Keratinocyte (primary cell): Measurements from ENCODE around the gene CPT1B. TPM values are rescaled to one million over a fixed set of nuclear protein-coding genes. Genes with fewer than 3 reads are reported as not detected.

Source experiments
- DNase-seq: peaks from one replicate; pipeline ENCODE4 v3.0.0-alpha.2; 2011; ENCODE audit warnings: low read depth, missing footprints, low spot score
- FAIRE-seq: peaks from 2 replicates; lab custom pipeline; 2011; peaks lifted over from hg19 to GRCh38; lab: Jason Lieb, UNC
- H2AFZ ChIP-seq: 2 replicates; pipeline ENCODE4 v1.6.0; 2012; ENCODE audit warnings: low read length, control low read depth, inconsistent platforms; ENCODE audit not compliant: control insufficient read depth
- H3K27ac ChIP-seq: 2 replicates; pipeline ENCODE4 v1.5.1; 2011; ENCODE audit warnings: low read length; ENCODE audit not compliant: control insufficient read depth, insufficient read depth
- H3K27me3 ChIP-seq: 3 replicates; pipeline ENCODE4 v1.6.0; 2011; ENCODE audit warnings: low read length; ENCODE audit not compliant: control insufficient read depth, insufficient read depth; ENCODE audit errors: extremely low read depth
- H3K36me3 ChIP-seq, 2 experiments: 2 replicates in 1 of 2; 3 replicates in 1 of 2; pipeline ENCODE4 v1.5.1; 2011; ENCODE audit warnings: low read length in 2 of 2, mild to moderate bottlenecking in 1 of 2; ENCODE audit not compliant: control insufficient read depth in 2 of 2, insufficient read depth in 2 of 2; ENCODE audit errors: extremely low read depth in 1 of 2
- H3K4me1 ChIP-seq: 3 replicates; pipeline ENCODE4 v1.5.1; 2011; ENCODE audit warnings: low read length; ENCODE audit not compliant: control insufficient read depth, insufficient read depth; ENCODE audit errors: extremely low read depth
- H3K4me2 ChIP-seq: 3 replicates; pipeline ENCODE4 v1.6.0; 2011; ENCODE audit warnings: low read depth, low read length; ENCODE audit not compliant: control insufficient read depth, insufficient read depth; ENCODE audit errors: extremely low read depth
- H3K4me3 ChIP-seq, 3 experiments: fragments of 200-600 bp in 1 of 3; sonication (generic) in 1 of 3; 2 replicates in 2 of 3; 3 replicates in 1 of 3; pipeline ENCODE4 v1.5.1; 2011 to 2016; ENCODE audit warnings: low read length in 3 of 3, mild to moderate bottlenecking in 3 of 3, control low read depth in 2 of 3, inconsistent platforms in 1 of 3, low read depth in 1 of 3, mixed read lengths in 1 of 3, mixed run types in 1 of 3, moderate library complexity in 1 of 3; ENCODE audit not compliant: control insufficient read depth in 2 of 3, insufficient read depth in 2 of 3; ENCODE audit errors: extremely low read depth in 1 of 3
- H3K79me2 ChIP-seq: 2 replicates; pipeline ENCODE4 v1.6.0; 2012; ENCODE audit warnings: low read length; ENCODE audit not compliant: control insufficient read depth, insufficient read depth
- H3K9ac ChIP-seq: 3 replicates; pipeline ENCODE4 v1.6.0; 2011; ENCODE audit warnings: low read length; ENCODE audit not compliant: control insufficient read depth, insufficient read depth; ENCODE audit errors: extremely low read depth
- H3K9me1 ChIP-seq: 3 replicates; pipeline ENCODE4 v1.6.0; 2011; ENCODE audit warnings: low read length; ENCODE audit not compliant: control insufficient read depth, insufficient read depth; ENCODE audit errors: extremely low read depth
- H3K9me3 ChIP-seq: 2 replicates; pipeline ENCODE4 v1.5.1; 2012; ENCODE audit warnings: low read depth, low read length; ENCODE audit not compliant: control insufficient read depth
- H4K20me1 ChIP-seq: 3 replicates; pipeline ENCODE4 v1.6.0; 2011; ENCODE audit warnings: low read length; ENCODE audit not compliant: control insufficient read depth, insufficient read depth; ENCODE audit errors: extremely low read depth
- EZH2 ChIP-seq: IDR thresholded peaks from one replicate; pipeline ENCODE4 v1.6.1; 2012; ENCODE audit warnings: inconsistent platforms, mild to moderate bottlenecking, low read length, moderate library complexity
- dilution Hi-C: fragments of 300-500 bp; cut with MboI; formaldehyde crosslinking; loops from one replicate; pipeline ENCODE4 v1.7.0; 2020; ENCODE audit warnings: low sequenced_read_pairs; ENCODE audit not compliant: extremely low pct_ligation_motif_present
- polyA plus RNA-seq, 5 experiments: library from polyadenylated mRNA; depleted of rRNA in 3 of 5; stranded (reverse) in 3 of 5; stranded (forward) in 1 of 5; unstranded in 1 of 5; fragments of >200 nt; gene quantifications; 1 replicate in 1 of 5; 2 replicates in 3 of 5; 3 replicates in 1 of 5; pipeline versions ENCODE4 v1.2.1 to v1.2.3, GENCODE V29; 2011 to 2012; ENCODE audit warnings: missing spikeins in 2 of 5, low read depth in 1 of 5, low replicate concordance in 1 of 5
- TF ChIP-seq, protein P1 (sequence below), 3 experiments: IDR thresholded peaks in 1 of 3; conservative IDR thresholded peaks in 1 of 3; optimal IDR thresholded peaks in 1 of 3; 2 replicates in 2 of 3; 3 replicates in 1 of 3; pipeline versions ENCODE3 to v1.5.1; 2011; ENCODE audit warnings: low read length in 3 of 3, mild to moderate bottlenecking in 3 of 3, moderate library complexity in 2 of 3, control low read depth in 1 of 3, inconsistent platforms in 1 of 3; ENCODE audit not compliant: insufficient read depth in 2 of 3; ENCODE audit errors: extremely low read depth in 1 of 3

CPT1B gene
- polyA plus RNA-seq, 1 donor (not counting 4 experiments of a cell fraction or from before 2014, with no cell fraction given) = 11.0 TPM

DNA sequence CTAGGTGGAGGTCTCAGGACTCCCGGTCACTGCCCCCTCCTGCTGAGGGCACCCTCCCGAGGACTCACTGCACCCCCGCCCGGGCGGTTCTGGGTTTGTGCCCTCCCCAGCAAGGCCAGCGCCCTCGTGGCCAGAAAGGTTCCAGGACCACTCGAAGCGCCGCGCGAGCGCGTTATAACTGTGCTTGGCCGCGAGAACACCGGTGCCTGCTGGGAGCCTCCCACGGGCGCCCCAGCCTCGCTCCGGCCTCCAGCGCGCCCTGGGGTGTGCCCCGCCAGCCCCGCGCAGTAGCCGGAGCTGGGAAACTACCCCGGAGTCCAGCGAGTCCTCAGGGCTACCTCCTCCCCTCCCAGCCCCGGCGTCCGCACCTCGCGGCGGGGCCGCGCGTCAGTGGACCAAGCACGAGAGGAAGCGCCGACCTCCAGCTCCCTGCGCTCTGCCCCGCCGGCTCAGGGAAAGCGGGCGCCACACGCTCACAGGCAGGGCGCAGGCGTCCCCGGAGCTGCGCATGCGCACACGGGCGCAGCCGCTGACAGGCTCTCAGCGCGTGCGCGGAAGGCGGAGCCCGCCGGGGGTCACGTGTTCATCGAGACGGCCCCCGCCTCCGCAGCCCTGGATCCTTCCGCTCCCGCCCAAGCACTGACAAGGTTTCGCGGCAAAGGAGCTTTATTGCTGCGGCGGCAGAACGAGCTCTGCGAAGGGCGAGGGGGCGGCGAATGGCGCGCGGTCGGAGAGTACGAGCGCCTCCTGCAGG, 52.9 kb downstream of the CPT1B start, which contains the start of gene SCO2:
SCO2 (minus strand) TSS at position 495 of the 754 bp plus-strand sequence. CDS start 1,187 bp downstream, outside the sequence.
- H3K9me3 ChIP-seq = no peaks in the 10 kb centered on the region
- peak within 1 kb of the TSS; percentile 69 for H3K4me2 ChIP-seq
- H3K79me2 ChIP-seq = peaks cover 24% of the 10 kb centered on the region
- peak within 1 kb of the TSS; percentile 70 for H3K27ac ChIP-seq
- peaks cover 17 to 29% of the 10 kb centered on the region in 2 experiments for H3K36me3 ChIP-seq
- H3K4me1 ChIP-seq = peaks cover 16% of the 10 kb centered on the region
- dilution Hi-C loops = no loop called here
- TF ChIP-seq, protein P1, sequence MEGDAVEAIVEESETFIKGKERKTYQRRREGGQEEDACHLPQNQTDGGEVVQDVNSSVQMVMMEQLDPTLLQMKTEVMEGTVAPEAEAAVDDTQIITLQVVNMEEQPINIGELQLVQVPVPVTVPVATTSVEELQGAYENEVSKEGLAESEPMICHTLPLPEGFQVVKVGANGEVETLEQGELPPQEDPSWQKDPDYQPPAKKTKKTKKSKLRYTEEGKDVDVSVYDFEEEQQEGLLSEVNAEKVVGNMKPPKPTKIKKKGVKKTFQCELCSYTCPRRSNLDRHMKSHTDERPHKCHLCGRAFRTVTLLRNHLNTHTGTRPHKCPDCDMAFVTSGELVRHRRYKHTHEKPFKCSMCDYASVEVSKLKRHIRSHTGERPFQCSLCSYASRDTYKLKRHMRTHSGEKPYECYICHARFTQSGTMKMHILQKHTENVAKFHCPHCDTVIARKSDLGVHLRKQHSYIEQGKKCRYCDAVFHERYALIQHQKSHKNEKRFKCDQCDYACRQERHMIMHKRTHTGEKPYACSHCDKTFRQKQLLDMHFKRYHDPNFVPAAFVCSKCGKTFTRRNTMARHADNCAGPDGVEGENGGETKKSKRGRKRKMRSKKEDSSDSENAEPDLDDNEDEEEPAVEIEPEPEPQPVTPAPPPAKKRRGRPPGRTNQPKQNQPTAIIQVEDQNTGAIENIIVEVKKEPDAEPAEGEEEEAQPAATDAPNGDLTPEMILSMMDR (optimal IDR thresholded peaks at IDR 0.05 in 1 of 3, IDR thresholded peaks at IDR 0.05 in 1 of 3, conservative IDR thresholded peaks at IDR 0.05 in 1 of 3; ENCODE audit: extremely low read depth in 1 of 3, insufficient read depth in 2 of 3, low read length in 3 of 3) = peak in 2 of 3 experiments; percentile 53 to 57
- no peak for TF ChIP-seq EZH2
- H4K20me1 ChIP-seq = no peaks in the 10 kb centered on the region
- peak within 1 kb of the TSS; percentile 85 for H3K9ac ChIP-seq
- H2AFZ ChIP-seq = peak within 1 kb of the TSS; percentile 37
- peaks cover 6% of the 10 kb centered on the region for H3K27me3 ChIP-seq
- FAIRE-seq (no peak), DNase-seq (peak; percentile 76)
- H3K4me3 ChIP-seq = peak within 1 kb of the TSS; percentile 72 to 81 (median 79)
- no peaks in the 10 kb centered on the region for H3K9me1 ChIP-seq

DNA sequence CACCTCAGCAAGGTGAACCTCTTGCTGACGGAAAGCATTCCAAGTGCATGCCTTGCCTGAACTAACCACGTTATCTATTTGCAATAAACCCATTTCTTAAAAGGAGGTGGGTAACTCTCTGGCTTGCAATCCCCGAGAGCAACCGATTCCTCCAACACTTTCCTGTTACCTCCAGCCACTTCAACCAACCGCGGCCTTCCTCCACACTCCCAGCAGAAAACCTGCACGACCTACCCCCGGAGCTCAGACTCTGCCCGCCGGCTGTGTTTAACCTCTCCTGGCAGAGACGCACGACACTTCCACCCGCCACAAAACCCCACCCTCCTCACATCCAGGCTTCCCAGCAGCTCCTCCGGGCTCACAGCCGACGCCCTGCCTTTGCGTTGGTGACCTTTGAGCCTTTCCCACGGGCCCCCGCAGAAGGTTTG, 53.5 kb downstream of the CPT1B start:
- FAIRE-seq = peak; percentile 58
- Histone ChIP-seq H3K79me2 (peaks cover 24% of the 10 kb centered on the region), H2AFZ (no peak overlapping the region)

More for the DNA sequence above, 53.5 kb downstream of the CPT1B start:
- dilution Hi-C loops = no loop called here
- H3K9me1 ChIP-seq = no peaks in the 10 kb centered on the region
- H3K36me3 ChIP-seq = peaks cover 17 to 29% of the 10 kb centered on the region in 2 experiments
- H3K9ac ChIP-seq = peak overlapping the region; percentile 85
- TF ChIP-seq, protein P1 (optimal IDR thresholded peaks at IDR 0.05 in 1 of 3, IDR thresholded peaks at IDR 0.05 in 1 of 3, conservative IDR thresholded peaks at IDR 0.05 in 1 of 3; ENCODE audit: extremely low read depth in 1 of 3, insufficient read depth in 2 of 3, low read length in 3 of 3) = no peak
- no peak for TF ChIP-seq EZH2
- DNase-seq = no peak
- H3K4me1 ChIP-seq = peaks cover 16% of the 10 kb centered on the region
- peak overlapping the region; percentile 72 to 81 (median 79) for H3K4me3 ChIP-seq
- peaks cover 5% of the 10 kb centered on the region for H3K27me3 ChIP-seq
- H3K9me3 ChIP-seq = no peaks in the 10 kb centered on the region
- no peaks in the 10 kb centered on the region for H4K20me1 ChIP-seq
- peak overlapping the region; percentile 69 for H3K4me2 ChIP-seq
- H3K27ac ChIP-seq = peak overlapping the region; percentile 70
